Measurements from ENCODE around the gene DUS3L. TPM values are rescaled to one million over a fixed set of nuclear protein-coding genes. Genes with fewer than 3 reads are reported as not detected.

Gene DUS3L
- total RNA-seq, 1 experiment from 2014 or later: 67.0 TPM

- Histone ChIP-seq H3K79me1 (ENCODE audit: insufficient read depth, low read depth, low read length, poor library complexity, severe bottlenecking) (no peaks in the 10 kb centered on the region), H3K9me3 (ENCODE audit: control insufficient read depth, low read depth, low read length) (no peaks in the 10 kb centered on the region), H2BK5ac (ENCODE audit: insufficient read length, low read length) (no peak overlapping the region), H3K56ac (ENCODE audit: insufficient read length, low read depth, low read length) (no peak overlapping the region), H3K27me3 (ENCODE audit: insufficient read depth, low read length) (no peaks in the 10 kb centered on the region), H2BK12ac (ENCODE audit: insufficient read length, low read depth, low read length) (no peak overlapping the region), H3K14ac (ENCODE audit: insufficient read depth, low read length) (no peak overlapping the region), H2AK5ac (ENCODE audit: insufficient read length, low read length) (no peak overlapping the region), H2BK20ac (ENCODE audit: low read depth, low read length, poor library complexity, severe bottlenecking) (no peak overlapping the region), H3T11ph (ENCODE audit: low read length) (no peak overlapping the region), H4K8ac (replicated peaks; ENCODE audit: insufficient read length, low read depth, low read length) (no peak overlapping the region), H3K18ac (ENCODE audit: insufficient read length, low read depth, low read length) (peak overlapping the region; percentile 32), H3K4me1 (ENCODE audit: insufficient read depth, low read length) (no peaks in the 10 kb centered on the region), H3K79me2 (ENCODE audit: insufficient read depth, low read length) (no peaks in the 10 kb centered on the region), H4K5ac (ENCODE audit: insufficient read length, low read depth, low read length) (no peak overlapping the region), H3K23ac (ENCODE audit: insufficient read length, low read depth, low read length) (no peak overlapping the region), H3K4me2 (ENCODE audit: insufficient read depth, insufficient read length, low read length) (peak overlapping the region; percentile 85), H2BK15ac (ENCODE audit: low read depth, low read length) (no peak overlapping the region), H3K4ac (ENCODE audit: low read depth, low read length) (no peak overlapping the region), H3K23me2 (ENCODE audit: insufficient read length, low read depth, low read length, poor library complexity, severe bottlenecking) (peaks cover 12% of the 10 kb centered on the region), H4K91ac (ENCODE audit: insufficient read length, low read depth, low read length) (no peak overlapping the region), H4K20me1 (ENCODE audit: control insufficient read depth, insufficient read depth, insufficient read length) (no peaks in the 10 kb centered on the region), H3K9ac (ENCODE audit: extremely low read depth, insufficient read length, low read length) (no peak overlapping the region), H2BK120ac (ENCODE audit: low read depth, low read length, poor library complexity, severe bottlenecking) (no peak overlapping the region), H2AFZ (ENCODE audit: low read length) (no peak overlapping the region), H3K27ac (ENCODE audit: insufficient read length, low read depth, low read length) (no peak overlapping the region)
- Mint-ChIP-seq H3K27ac (peak overlapping the region in 1 of 3 experiments; percentile 95; a peak in 3 of 7 replicates), H3K4me1 (peaks cover 2 to 16% of the 10 kb centered on the region in 2 experiments; a peak in 2 of 4 replicates), H3K4me3 (peak overlapping the region; percentile 85 to 93), H3K9me3 (peaks cover 0 to 1% of the 10 kb centered on the region in 2 experiments; a peak in 3 of 5 replicates), H3K27me3 (ENCODE audit: low read depth) (peaks cover 14% of the 10 kb centered on the region), H3K36me3 (ENCODE audit: insufficient read depth in 1 of 3, low read depth in 3 of 3) (no peaks in the 10 kb centered on the region)
- no peak for TF ChIP-seq CTCF (conservative IDR thresholded peaks at IDR 0.05)
- no peak for DNase-seq
- WGBS (ENCODE audit: extremely low coverage, insufficient read length, low lambda C conversion rate): no CpG with 5 or more reads among the region's 37 CpGs
Observed at GRCh38 chr19:5827342-5827890, 36.5 kb upstream of the DUS3L start.
